SU-DHL-6 (cell line): ENCODE data around the gene SCIN.

ENCODE experiments used
- CTCF ChIP-seq: fragments of 200-600 bp; sonication (generic); IDR thresholded peaks from one replicate; pipeline ENCODE4 v1.5.1; 2017; ENCODE audit warnings: antibody characterized with exemption, mild to moderate bottlenecking, low read length, moderate library complexity; ENCODE audit not compliant: insufficient read depth, poor library complexity, severe bottlenecking
- EZH2phosphoT487 ChIP-seq: fragments of 200-600 bp; sonication (generic), shearing (Covaris generic); conservative IDR thresholded peaks from 2 replicates; pipeline ENCODE4 v1.6.1; 2018; ENCODE audit warnings: mild to moderate bottlenecking, antibody characterized with exemption, low read length, moderate library complexity, mixed read lengths

DNA sequence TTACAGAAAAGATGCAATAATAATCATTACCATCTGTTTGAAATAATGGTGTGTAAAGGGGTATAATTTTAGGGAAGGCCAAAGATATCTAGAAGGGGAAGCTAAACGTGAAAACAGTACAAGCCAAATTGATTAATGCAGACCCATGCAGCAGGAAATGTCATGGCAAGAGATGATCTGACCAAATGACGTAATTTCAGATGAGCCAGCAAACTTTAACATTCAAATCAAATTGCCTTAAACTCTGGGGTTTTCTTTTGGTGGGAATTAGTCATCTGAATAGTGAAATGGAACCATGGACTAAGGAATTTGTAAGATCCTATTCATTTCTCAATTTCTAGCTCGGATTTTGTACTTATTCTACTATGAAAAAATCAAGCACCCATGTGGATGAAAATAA, 21.4 kb upstream of the SCIN start:
- TF ChIP-seq CTCF (no peak), EZH2phosphoT487 (no peak)
